ENCODE data around the gene AOPEP.

The AOPEP gene, protein sequence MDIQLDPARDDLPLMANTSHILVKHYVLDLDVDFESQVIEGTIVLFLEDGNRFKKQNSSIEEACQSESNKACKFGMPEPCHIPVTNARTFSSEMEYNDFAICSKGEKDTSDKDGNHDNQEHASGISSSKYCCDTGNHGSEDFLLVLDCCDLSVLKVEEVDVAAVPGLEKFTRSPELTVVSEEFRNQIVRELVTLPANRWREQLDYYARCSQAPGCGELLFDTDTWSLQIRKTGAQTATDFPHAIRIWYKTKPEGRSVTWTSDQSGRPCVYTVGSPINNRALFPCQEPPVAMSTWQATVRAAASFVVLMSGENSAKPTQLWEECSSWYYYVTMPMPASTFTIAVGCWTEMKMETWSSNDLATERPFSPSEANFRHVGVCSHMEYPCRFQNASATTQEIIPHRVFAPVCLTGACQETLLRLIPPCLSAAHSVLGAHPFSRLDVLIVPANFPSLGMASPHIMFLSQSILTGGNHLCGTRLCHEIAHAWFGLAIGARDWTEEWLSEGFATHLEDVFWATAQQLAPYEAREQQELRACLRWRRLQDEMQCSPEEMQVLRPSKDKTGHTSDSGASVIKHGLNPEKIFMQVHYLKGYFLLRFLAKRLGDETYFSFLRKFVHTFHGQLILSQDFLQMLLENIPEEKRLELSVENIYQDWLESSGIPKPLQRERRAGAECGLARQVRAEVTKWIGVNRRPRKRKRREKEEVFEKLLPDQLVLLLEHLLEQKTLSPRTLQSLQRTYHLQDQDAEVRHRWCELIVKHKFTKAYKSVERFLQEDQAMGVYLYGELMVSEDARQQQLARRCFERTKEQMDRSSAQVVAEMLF

DNA sequence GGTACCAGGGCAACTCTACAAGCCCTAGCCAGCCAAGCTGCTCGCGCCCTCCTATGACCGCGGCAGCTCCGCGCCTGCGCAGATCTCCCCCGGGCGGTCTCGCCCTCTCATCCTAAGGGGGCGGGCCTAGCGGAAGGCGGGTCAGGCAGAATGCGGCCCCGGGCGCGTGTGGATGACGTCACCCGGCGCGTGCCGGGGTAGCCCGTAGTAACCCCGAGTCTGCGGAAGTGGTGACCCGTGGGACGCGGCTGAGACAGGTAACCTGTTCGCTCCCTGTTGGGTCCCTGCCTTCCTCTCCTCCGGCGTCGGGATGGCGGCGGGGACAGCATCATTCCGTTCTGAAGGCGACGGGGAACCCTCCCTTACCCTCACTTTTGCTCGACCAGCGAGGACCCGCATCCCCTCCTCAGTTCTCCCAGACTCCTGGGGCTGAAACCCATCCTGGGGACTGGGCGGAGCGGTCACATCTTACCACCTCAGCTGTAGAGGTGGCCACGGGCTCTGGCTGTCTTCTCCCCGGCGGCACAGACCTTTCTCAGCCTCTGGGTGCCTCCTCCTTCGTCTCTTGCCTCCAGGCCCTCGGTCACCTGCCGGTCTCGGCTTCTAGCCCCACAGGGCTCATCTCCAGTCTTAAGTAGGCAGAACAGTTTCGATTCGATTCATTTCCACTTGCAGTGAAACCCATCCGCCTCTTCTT, at the start of gene AOPEP:
AOPEP (plus strand) TSS at position 205 of the 697 bp plus-strand sequence. CDS start 33,085 bp downstream, outside the sequence.
- DNase-seq (ENCODE audit: low read depth, low spot score), result peak; percentile 76
- H3K27ac ChIP-seq, result peak within 1 kb of the TSS; percentile 65

DNA sequence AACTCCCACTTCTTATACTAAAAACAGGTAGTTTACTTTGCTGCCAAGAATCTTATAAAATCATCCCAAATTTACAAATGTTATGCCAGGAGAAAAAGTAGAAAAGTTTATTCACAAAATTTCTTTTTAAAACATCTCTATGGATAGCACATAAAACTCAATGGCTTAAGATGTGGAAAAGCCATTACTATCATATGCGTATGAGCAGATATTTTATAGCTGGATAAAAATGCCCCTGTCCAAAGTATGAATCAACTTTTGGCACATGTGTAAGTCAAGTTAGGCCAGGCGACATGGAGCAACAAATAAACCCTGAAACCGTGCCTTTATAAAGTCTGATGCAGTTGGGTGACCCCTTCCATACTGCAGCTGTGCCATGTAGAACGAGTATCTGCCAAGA, 48.6 kb upstream of the AOPEP start:
- no peak for DNase-seq (ENCODE audit: low read depth, low spot score)

GRCh38 chr9:94679587-94679986, 46.9 kb upstream of the AOPEP start:
- H3K27ac ChIP-seq, result no peak overlapping the region
- DNase-seq (ENCODE audit: low read depth, low spot score), result no peak

More for the DNA sequence above, 48.6 kb upstream of the AOPEP start:
- H3K27ac ChIP-seq, result no peak overlapping the region

GRCh38 chr9:94680020-94680419, 46.5 kb upstream of the AOPEP start:
- H3K27ac ChIP-seq, result no peak overlapping the region
- DNase-seq (ENCODE audit: low read depth, low spot score), result no peak

DNA sequence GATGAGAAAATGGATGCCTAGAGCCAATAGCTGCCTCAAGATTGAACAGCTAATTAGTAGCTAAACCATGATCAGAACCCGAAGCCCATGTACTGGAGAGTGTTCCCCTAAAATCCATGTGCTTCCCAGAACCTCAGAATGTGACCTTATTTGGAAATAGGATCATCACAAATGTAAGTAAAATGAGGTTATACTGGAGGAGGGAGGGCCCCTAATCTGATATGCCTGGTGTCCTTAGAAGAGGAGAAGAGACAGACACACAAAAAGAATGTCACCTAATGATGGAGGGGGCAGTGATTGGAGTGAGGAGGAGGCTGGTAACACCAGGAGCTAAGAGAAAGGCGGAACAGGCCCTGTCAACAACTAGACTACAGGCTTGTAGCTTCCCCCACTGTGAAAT, 45.9 kb upstream of the AOPEP start:
- DNase-seq (ENCODE audit: low read depth, low spot score), result no peak
- H3K27ac ChIP-seq, result no peak overlapping the region

DNA sequence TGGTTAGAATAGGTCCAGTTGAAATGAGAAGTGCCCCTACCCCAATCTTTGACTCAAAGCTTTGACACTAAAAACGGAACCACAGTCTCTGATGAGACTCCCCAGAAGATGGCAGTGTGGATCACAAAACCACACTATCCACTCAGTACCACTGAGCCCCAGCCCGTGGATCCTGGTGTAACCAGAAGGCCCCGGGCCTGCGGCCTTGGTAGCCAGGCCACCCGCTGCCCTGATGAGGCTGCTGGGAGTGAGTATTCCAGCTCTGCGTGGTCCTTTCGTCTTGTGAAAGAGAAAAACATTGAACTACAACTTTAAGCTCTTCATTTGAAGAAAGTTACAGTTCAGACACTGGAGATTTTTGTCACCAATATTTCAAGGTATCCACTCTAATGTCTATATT, 45.0 kb upstream of the AOPEP start:
- no peak for DNase-seq (ENCODE audit: low read depth, low spot score)
- H3K27ac ChIP-seq, result no peak overlapping the region

DNA sequence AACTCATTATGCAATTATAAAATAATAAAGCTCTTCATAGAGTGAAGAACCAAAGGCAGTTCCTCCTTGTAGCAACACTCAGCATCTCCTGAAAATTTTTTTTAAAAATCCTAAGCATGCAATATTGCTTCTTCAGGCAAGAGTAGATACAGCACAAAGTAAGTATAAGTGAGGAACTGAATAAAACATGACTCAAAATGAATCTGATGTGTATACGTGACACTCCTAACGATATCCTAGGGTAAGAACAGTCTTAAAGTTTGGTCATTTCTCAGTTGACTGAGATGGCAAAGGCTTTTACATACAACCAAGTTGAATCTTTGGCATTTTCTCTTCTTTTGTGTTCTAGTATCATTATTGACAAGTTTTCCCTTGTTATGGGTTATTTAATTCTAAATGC, 41.1 kb upstream of the AOPEP start:
- H3K27ac ChIP-seq, result no peak overlapping the region
- DNase-seq (ENCODE audit: low read depth, low spot score), result no peak

GRCh38 chr9:94687451-94687850, 39.0 kb upstream of the AOPEP start:
- H3K27ac ChIP-seq, result no peak overlapping the region
- DNase-seq (ENCODE audit: low read depth, low spot score), result no peak

DNA sequence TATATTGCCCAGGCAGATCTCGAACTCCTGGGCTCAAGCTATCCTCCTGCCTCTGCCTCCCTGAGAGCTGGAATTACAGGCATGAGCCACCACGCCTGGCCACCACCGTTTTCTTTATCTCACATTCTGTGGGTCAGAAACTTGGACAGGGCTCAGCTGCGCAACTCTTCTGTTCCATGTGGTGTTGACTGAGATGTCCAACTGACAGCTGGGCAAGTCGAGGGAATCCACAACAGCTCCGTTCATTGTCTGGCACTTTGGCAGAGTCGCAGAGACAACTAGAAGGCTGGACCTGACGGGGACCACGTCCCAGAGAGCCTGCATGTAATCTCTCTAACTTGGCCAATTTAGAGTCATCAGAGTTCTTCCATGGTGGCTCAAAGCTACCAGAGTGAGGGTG, 36.2 kb upstream of the AOPEP start:
- DNase-seq (ENCODE audit: low read depth, low spot score), result no peak
- no peak overlapping the region for H3K27ac ChIP-seq

DNA sequence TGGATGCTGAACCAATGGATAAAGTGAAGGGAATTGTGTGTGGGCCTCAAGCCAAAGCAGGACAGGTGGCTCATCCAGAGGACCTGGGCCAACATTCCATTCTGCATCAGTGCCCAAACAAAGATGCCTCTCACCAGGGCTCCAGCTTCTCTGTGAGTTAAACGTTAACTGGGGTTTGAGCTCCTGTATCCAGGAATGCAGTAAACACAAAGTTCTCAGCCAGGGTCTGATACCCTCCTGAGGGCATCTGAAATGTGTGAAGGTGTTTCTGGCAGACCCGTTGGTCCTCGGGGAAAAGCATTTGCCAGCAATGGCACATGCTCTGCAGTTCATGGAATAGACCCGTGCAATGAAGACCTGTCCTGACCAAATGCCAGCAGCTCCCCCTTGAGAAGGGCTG, 33.9 kb upstream of the AOPEP start:
- H3K27ac ChIP-seq, result no peak overlapping the region
- no peak for DNase-seq (ENCODE audit: low read depth, low spot score)

- no peak overlapping the region for H3K27ac ChIP-seq
- no peak for DNase-seq (ENCODE audit: low read depth, low spot score)
These were observed 32.9 kb upstream of the AOPEP start for GRCh38 chr9:94693485-94694204.

- no peak for DNase-seq (ENCODE audit: low read depth, low spot score)
These were observed 30.0 kb upstream of the AOPEP start for GRCh38 chr9:94696545-94696944.

GRCh38 chr9:94697972-94698581, 28.4 kb upstream of the AOPEP start:
- peak overlapping the region; percentile 8 for H3K27ac ChIP-seq
- DNase-seq (ENCODE audit: low read depth, low spot score), result no peak

More at GRCh38 chr9:94696545-94696944, 30.0 kb upstream of the AOPEP start:
- H3K27ac ChIP-seq, result no peak overlapping the region

DNA sequence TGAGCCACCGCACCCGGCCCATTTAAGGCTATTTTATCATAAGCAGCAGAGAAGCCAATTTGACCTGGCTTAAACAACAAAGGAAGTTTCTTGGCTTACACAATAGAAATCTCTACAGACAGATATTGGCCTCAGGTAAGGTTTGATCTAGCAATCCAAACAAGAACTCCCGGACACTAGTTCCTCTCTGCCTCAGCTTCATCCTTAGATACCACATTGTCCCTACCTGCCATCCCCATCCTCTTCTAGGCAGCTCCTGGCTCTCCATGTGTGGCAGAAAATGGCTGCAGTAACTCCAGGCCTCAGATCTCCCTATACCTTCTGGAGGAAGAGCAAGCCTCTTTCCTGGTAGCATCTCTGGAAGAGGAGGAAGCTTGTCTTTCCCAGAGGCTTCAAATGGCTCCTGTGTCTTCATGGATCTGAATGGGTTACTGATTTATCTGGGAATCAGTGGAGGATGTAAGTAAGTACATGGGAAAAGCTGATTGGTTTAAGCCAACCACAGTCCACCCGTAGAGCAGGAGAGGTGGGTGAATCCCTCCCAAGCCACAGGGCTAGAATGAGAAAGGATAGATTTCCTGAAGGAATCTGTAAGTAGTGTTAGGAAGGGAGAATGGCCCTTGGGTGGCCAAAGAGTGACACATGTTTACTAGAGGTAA, 26.7 kb upstream of the AOPEP start:
- DNase-seq (ENCODE audit: low read depth, low spot score), result no peak
- H3K27ac ChIP-seq, result no peak overlapping the region

DNA sequence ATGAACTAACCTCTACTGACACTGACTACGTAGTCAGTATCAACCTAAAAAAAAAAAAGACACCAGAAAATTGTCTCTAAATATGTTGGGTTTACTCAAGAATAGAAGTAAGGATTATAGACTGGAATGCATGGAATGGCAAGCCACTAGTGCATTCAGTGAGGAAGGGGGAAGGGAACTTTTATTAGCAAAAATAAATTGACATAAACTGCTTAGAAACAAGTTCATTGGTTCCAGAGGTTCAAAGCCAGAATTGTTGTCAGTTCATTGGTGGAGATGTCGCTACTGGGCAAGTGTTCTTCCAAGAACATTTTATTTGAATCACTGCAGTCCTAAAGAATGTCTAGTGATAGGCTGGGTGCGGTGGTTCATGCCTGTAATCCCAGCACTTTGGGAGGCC, 26.1 kb upstream of the AOPEP start:
- no peak for DNase-seq (ENCODE audit: low read depth, low spot score)
- H3K27ac ChIP-seq, result no peak overlapping the region

DNA sequence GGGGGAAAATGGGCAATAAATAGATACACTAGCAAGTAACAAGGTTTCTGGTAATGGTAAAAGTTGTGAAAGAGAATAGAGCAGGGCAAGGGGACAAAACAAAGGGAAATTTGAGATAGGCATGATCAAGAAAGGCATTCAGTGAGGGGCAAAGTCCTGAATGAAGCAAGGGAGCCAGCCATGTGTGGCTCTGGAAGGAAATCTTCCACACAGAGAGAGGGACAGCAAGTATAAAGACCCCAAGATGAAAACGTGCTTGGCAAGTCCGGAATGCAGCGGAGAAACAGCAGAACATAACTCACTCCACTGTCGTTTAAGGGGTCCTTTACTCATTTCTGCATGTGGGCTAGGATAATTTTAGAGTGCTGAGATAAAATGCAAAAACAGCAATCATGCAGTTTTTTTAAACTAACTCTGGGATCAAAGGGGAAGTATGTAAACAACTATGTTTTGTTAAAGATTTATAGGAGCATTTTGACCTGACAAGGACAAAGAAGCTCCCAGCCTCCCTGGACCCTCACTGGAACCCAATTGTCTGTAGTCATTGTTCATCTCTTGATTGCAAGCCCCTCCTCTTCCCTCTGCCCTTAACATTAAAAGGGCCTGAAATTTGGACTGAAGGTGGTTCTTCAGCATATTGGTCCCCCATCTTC, 22.9 kb upstream of the AOPEP start:
- H3K27ac ChIP-seq, result no peak overlapping the region
- DNase-seq (ENCODE audit: low read depth, low spot score), result no peak

DNA sequence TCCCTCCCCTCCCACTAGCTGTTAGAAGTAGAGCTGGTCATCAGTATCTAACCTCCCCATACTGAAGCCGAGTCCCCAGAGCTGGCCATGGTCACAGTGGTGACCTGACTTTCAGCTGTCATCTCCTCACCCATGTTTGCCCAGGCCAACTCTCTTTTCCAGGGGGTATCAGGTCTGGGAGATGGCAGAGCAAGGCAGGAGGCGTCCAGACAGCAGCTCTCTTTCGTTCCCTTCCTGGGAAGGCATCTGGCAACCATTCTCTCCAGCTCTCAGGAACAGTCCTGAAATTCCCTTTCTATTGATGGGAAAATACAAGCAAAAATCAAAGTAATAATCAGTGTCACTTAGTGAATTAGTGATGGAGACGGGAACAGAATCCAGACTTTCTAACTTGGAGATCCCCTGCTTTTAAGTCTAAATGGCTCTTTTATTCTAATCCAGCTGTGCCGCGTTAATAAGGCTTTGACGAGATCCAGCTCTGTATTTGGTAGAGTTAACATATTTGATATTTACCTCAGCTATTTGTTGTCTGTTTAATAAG, 21.3 kb upstream of the AOPEP start:
- no peak for DNase-seq (ENCODE audit: low read depth, low spot score)
- H3K27ac ChIP-seq, result no peak overlapping the region

DNA sequence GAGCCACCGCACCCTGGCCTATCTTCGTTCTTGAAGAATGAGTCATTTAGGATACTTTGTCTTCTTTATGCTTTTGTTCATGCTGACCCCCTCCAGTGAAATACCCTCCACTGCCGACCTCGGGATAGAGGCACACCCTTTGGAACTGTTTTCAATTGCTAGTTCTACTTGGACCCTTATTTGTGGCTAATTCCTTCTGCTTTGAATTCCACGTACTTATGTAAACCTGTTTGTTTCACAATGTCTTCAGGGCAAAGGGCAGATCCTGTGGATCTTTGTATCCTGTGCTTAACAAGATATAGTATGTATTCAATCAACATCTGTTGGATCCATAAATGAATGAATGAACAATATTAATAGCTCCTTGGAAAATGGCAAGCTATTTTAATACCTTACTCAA, 19.6 kb upstream of the AOPEP start:
- H3K27ac ChIP-seq, result no peak overlapping the region

More for the DNA sequence above, 19.6 kb upstream of the AOPEP start:
- no peak for DNase-seq (ENCODE audit: low read depth, low spot score)
